SK-N-MC (cell line): ENCODE data around the gene RLBP1.
"Not testable (repeated sequence)": the region's sequence is repeated elsewhere in the genome, so short reads cannot be mapped to it uniquely, and the experiment has no call there.

Experiments
- EZH2 ChIP-seq: fragments of 200-600 bp; sonication (generic); IDR thresholded peaks from one replicate; pipeline ENCODE4 v1.6.1; 2017; ENCODE audit warnings: antibody characterized with exemption
- FOXP2 ChIP-seq: optimal IDR thresholded peaks from 2 replicates; pipeline ENCODE3; 2011; ENCODE audit warnings: mild to moderate bottlenecking, moderate library complexity; ENCODE audit not compliant: insufficient read depth; ENCODE audit errors: extremely low read length, control extremely low read depth
- POLR2AphosphoS5 ChIP-seq: IDR thresholded peaks from 2 replicates; pipeline ENCODE4 v1.6.1; 2012; ENCODE audit warnings: mild to moderate bottlenecking, low read depth, low read length, borderline replicate concordance

DNA sequence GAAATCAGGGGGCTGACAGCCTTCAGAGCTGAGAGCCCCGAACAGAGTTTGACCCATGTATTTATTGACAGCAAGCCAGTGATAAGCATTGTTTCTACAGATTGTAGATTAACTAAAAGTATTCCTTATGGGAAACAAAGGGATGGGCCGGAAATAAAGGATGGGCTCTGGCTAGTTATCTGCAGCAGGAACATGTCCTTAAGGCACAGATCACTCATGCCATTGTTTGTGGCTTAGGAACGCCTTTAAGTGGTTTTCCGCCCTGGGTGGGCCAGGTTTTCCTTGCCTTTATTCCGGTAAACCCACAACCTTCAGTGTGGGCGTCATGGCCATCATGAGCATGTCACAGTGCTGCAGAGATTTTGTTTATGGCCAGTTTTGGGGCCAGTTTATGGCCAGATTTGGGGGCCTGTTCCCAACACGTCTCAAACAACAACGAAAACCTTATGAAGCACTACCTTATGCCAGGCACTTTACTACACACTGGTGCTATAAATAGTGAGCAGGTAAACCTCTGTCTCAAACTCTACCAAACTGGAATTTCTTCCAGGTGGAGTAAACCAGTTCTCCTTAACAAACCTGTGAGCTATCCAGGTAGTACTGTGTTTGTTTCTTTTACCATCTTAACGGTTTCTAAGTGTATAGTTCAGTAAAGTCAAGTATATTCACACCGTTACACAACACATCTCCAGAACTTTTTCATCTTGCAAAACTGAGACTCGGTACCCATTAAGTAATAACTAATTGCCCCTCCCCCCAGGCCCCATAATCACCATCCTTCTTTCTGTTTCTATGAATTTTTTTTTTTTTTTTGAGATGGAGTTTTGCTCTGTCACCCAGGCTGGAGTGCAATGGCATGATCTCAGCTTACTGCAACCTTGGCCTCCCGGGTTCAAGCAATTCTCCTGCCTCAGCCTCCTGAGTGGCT lies 18.8 kb upstream of the RLBP1 start:
- TF ChIP-seq EZH2, POLR2AphosphoS5, FOXP2: not testable (repeated sequence)
